Measurements from ENCODE around the gene TRIM44.

DNA sequence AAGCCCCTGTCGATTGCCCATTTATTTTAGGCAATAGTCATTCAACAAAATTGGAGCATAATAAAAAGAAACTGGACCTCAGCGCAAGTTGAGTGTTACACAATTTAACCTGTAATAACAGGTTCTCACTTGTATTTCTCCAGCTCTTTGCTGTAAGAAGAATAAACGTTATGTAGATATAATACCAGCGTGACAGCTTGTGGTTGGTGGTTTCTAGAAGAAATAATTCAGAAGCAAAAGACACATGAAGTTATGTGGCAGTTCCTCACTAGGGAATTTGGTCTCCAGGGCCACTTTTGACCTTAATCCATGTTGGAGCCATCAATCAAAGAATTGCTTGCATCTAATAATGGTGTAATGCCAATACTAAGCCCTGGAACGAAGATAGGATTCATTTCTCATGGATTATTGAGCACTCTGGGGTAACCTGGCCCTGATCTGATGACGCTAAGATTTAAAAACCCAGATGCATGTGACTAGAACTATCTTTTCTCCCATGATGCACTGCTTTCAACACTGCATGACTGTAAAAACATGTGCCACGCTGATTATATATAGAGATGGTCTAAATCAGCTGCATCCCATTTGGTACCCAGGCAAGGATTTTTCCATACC is 151.6 kb downstream of the TRIM44 start:
- TF ChIP-seq, protein P1, sequence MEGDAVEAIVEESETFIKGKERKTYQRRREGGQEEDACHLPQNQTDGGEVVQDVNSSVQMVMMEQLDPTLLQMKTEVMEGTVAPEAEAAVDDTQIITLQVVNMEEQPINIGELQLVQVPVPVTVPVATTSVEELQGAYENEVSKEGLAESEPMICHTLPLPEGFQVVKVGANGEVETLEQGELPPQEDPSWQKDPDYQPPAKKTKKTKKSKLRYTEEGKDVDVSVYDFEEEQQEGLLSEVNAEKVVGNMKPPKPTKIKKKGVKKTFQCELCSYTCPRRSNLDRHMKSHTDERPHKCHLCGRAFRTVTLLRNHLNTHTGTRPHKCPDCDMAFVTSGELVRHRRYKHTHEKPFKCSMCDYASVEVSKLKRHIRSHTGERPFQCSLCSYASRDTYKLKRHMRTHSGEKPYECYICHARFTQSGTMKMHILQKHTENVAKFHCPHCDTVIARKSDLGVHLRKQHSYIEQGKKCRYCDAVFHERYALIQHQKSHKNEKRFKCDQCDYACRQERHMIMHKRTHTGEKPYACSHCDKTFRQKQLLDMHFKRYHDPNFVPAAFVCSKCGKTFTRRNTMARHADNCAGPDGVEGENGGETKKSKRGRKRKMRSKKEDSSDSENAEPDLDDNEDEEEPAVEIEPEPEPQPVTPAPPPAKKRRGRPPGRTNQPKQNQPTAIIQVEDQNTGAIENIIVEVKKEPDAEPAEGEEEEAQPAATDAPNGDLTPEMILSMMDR (IDR thresholded peaks at IDR 0.05): no peak
- no peak for TF ChIP-seq ZFX (IDR thresholded peaks at IDR 0.05; ENCODE audit: borderline replicate concordance)
